GM19324 (cell line): ENCODE measurements around the gene LRIG1.

Source experiments
- ATAC-seq: cut with Tn5 transposase; IDR thresholded peaks from one replicate; pipeline ENCODE4 v1.9.1; 2021; ENCODE audit warnings: mild to moderate bottlenecking, moderate library complexity; ENCODE audit not compliant: unreplicated experiment, low FRiP score

LRIG1 gene

GRCh38 chr3:66473692-66474091, 27.1 kb downstream of the LRIG1 start:
- ATAC-seq = no peak

- no peak for ATAC-seq
Observed at GRCh38 chr3:66473181-66473580, 27.6 kb downstream of the LRIG1 start.

GRCh38 chr3:66472313-66473134, 28.3 kb downstream of the LRIG1 start:
- ATAC-seq = peak; percentile 56

GRCh38 chr3:66470956-66471686, 29.7 kb downstream of the LRIG1 start:
- no peak for ATAC-seq

- no peak for ATAC-seq
Observed at GRCh38 chr3:66470285-66470684, 30.5 kb downstream of the LRIG1 start.

GRCh38 chr3:66469220-66469640, 31.6 kb downstream of the LRIG1 start:
- no peak for ATAC-seq

GRCh38 chr3:66467996-66468735, 32.7 kb downstream of the LRIG1 start:
- no peak for ATAC-seq

GRCh38 chr3:66466606-66467270, 34.1 kb downstream of the LRIG1 start:
- no peak for ATAC-seq

- ATAC-seq = no peak
Observed at GRCh38 chr3:66465587-66465986, 35.2 kb downstream of the LRIG1 start.

GRCh38 chr3:66465034-66465433, 35.8 kb downstream of the LRIG1 start:
- ATAC-seq = no peak

- no peak for ATAC-seq
Observed at GRCh38 chr3:66464512-66464894, 36.3 kb downstream of the LRIG1 start.

- no peak for ATAC-seq
Observed at GRCh38 chr3:66463730-66464511, 36.9 kb downstream of the LRIG1 start.

GRCh38 chr3:66463054-66463631, 37.7 kb downstream of the LRIG1 start:
- ATAC-seq = no peak

GRCh38 chr3:66457252-66457651, 43.6 kb downstream of the LRIG1 start:
- ATAC-seq = no peak

- ATAC-seq = no peak
Observed at GRCh38 chr3:66456711-66457173, 44.1 kb downstream of the LRIG1 start.

GRCh38 chr3:66454464-66454859, 46.4 kb downstream of the LRIG1 start:
- no peak for ATAC-seq

GRCh38 chr3:66453651-66454463, 47.0 kb downstream of the LRIG1 start:
- no peak for ATAC-seq

- ATAC-seq = no peak
Observed at GRCh38 chr3:66452303-66453011, 48.4 kb downstream of the LRIG1 start.
